ENCODE measurements around the gene LDB3.
"Not testable (repeated sequence)": the region's sequence is repeated elsewhere in the genome, so short reads cannot be mapped to it uniquely, and the experiment has no call there.

The LDB3 gene

GRCh38 chr10:86668297-86669165 lies at the start of gene LDB3:
Gene LDB3 (plus strand): TSS chr10:86668511. CDS start chr10:86668692, 181 bp downstream.
- DNase-seq, result peak in 11 of 56 donors; percentile 12 to 55 (median 38)

GRCh38 chr10:86628311-86628710 lies 40.0 kb upstream of the LDB3 start:
- DNase-seq, result no peak

- DNase-seq, result no peak
Measured at GRCh38 chr10:86630079-86630478, 38.2 kb upstream of the LDB3 start.

- DNase-seq, result peak in 6 of 56 donors; percentile 12 to 26 (median 22)
Measured at GRCh38 chr10:86632009-86632800, 36.1 kb upstream of the LDB3 start.

- DNase-seq, result no peak
Measured at GRCh38 chr10:86632951-86633350, 35.4 kb upstream of the LDB3 start.

GRCh38 chr10:86635402-86635801 lies 32.9 kb upstream of the LDB3 start:
- no peak for DNase-seq

GRCh38 chr10:86636311-86636710 lies 32.0 kb upstream of the LDB3 start:
- DNase-seq, result no peak

- DNase-seq, result no peak
Measured at GRCh38 chr10:86642021-86642420, 26.3 kb upstream of the LDB3 start.

GRCh38 chr10:86642499-86642898 lies 25.8 kb upstream of the LDB3 start:
- no peak for DNase-seq

GRCh38 chr10:86644152-86644793 lies 24.0 kb upstream of the LDB3 start:
- DNase-seq, result no peak

- no peak for DNase-seq
Measured at GRCh38 chr10:86644794-86645445, 23.4 kb upstream of the LDB3 start.

GRCh38 chr10:86645621-86646165 lies 22.6 kb upstream of the LDB3 start:
- DNase-seq, result not testable (repeated sequence)

- DNase-seq, result no peak
Measured at GRCh38 chr10:86646532-86646931, 21.8 kb upstream of the LDB3 start.

GRCh38 chr10:86646933-86647332 lies 21.4 kb upstream of the LDB3 start:
- DNase-seq, result no peak

GRCh38 chr10:86647773-86648703 lies 20.3 kb upstream of the LDB3 start:
- DNase-seq, result no peak

GRCh38 chr10:86648704-86649427 lies 19.4 kb upstream of the LDB3 start:
- no peak for DNase-seq

GRCh38 chr10:86649471-86650150 lies 18.7 kb upstream of the LDB3 start:
- no peak for DNase-seq

- DNase-seq, result no peak
Measured at GRCh38 chr10:86650151-86650550, 18.2 kb upstream of the LDB3 start.
